IgD-negative memory B cell (primary cell): Measurements from ENCODE around the gene KLF3. TPM values are rescaled to one million over a fixed set of nuclear protein-coding genes. Genes with fewer than 3 reads are reported as not detected.
A peak's percentile ranks its signal among the peaks of the same experiment; 100 is the strongest.

Experiments used
- H3K27ac Mint-ChIP-seq, 3 donors: one replicate each; pipeline ENCODE4 v1.8.0; 2020 to 2022; ENCODE audit warnings: mild to moderate bottlenecking in 3 of 3, mixed read lengths in 3 of 3, moderate library complexity in 1 of 3
- H3K27me3 Mint-ChIP-seq: one replicate; pipeline ENCODE4 v1.8.0; 2021; ENCODE audit warnings: mixed read lengths
- H3K36me3 Mint-ChIP-seq: one replicate; pipeline ENCODE4 v1.8.0; 2020; ENCODE audit warnings: mild to moderate bottlenecking, mixed read lengths
- H3K4me1 Mint-ChIP-seq, 3 donors: one replicate each; pipeline ENCODE4 v1.8.0; 2020 to 2022; ENCODE audit warnings: mixed read lengths in 3 of 3, mild to moderate bottlenecking in 1 of 3
- H3K4me3 Mint-ChIP-seq, 4 donors: one replicate each; pipeline ENCODE4 v1.8.0; 2020 to 2022; ENCODE audit warnings: mild to moderate bottlenecking in 4 of 4, mixed read lengths in 4 of 4, moderate library complexity in 3 of 4
- H3K9me3 Mint-ChIP-seq, 3 donors: one replicate each; pipeline ENCODE4 v1.8.0; 2020 to 2021; ENCODE audit warnings: mixed read lengths in 3 of 3, mild to moderate bottlenecking in 1 of 3
- polyA plus RNA-seq: library from polyadenylated mRNA; unstranded; fragments of 300-500 nt; fragmentation: Illumina TruSeq; gene quantifications from one replicate; pipeline ENCODE4 v1.2.3, GENCODE V29; 2021

The KLF3 gene
- polyA plus RNA-seq, 1 donor from 2014 or later = 25.1 TPM

DNA sequence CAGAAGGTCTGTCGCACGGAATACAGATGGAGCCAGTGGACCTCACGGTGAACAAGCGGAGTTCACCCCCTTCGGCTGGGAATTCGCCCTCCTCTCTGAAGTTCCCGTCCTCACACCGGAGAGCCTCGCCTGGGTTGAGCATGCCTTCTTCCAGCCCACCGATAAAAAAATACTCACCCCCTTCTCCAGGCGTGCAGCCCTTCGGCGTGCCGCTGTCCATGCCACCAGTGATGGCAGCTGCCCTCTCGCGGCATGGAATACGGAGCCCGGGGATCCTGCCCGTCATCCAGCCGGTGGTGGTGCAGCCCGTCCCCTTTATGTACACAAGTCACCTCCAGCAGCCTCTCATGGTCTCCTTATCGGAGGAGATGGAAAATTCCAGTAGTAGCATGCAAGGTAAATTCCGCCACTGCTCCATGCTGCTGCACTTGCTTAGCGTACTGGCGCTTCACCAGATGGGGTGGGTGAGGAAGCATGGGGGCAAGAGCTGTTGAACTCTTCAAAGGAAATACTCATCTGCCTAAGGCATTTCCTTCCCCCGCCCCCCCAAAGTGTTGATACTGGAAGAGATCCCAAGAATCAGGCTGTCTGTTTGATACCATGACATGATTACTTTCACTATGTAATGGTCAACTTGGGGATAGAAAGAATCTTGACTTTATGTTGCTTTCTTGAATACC is 24.8 kb downstream of the KLF3 start:
- Mint-ChIP-seq H3K27ac (no peak overlapping the region), H3K27me3 (no peaks in the 10 kb centered on the region), H3K4me3 (no peak overlapping the region), H3K4me1 (peaks cover 2 to 6% (median 4%) of the 10 kb centered on the region in 3 donors), H3K9me3 (no peaks in the 10 kb centered on the region), H3K36me3 (peaks cover 19% of the 10 kb centered on the region)

DNA sequence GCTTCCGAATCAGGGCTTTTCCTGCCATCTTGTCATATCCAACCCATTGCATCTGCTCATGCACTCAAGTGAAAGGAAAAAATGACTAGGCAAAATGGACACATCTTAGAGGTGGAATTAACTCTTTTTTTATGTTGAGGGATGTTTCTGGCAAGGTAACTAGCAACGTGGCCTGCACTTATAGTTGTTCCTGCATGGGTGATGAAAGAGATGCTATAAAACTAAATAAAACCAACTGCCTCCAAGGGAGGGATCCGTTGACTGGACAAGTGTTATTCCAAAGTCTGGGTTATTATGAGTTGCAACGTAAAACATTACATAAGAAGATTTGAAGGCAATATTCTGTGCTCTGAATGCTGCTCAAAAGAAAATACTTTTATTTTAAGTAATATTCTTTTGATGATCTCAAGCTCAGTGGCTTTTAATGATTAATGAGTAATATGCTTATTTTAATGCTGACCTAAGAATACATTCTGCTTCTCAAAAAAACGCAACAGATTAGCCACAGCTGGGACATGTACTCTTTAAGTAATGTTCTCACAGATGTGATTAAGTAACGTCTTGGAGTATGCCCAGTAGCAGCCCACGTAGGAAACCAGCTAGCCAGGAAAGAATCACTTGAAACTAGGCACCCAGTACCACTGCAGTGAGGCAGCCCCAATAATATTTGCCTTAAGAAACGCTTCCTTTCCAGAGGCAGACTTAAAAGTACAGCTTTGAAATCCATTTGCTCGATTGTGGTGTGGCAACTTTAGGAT is 27.4 kb downstream of the KLF3 start:
- Mint-ChIP-seq H3K36me3 (peaks cover 30% of the 10 kb centered on the region), H3K4me3 (no peak overlapping the region), H3K27ac (no peak overlapping the region)

DNA sequence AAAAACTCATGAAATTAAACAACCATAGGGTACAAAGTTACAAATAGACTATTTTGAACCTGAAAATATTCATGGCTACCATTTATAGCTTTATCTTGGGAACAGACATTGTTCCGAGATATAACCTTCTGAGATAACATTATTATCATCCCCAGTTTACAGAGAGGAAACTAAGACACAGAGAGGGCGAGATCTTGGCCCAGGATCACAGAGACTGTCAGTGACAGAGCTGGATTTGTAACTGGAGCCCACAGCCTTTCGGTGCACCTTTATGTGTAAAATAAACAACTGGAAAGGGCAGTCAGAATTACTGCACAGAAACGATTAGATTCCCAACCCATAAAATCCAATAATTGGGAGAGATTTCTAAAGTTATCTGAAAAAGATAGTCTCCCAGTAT is 28.4 kb downstream of the KLF3 start:
- no peaks in the 10 kb centered on the region for H3K4me1 Mint-ChIP-seq
- no peaks in the 10 kb centered on the region for H3K27me3 Mint-ChIP-seq
- H3K36me3 Mint-ChIP-seq = peaks cover 28% of the 10 kb centered on the region
- H3K4me3 Mint-ChIP-seq = no peak overlapping the region
- no peak overlapping the region for H3K27ac Mint-ChIP-seq
- no peaks in the 10 kb centered on the region for H3K9me3 Mint-ChIP-seq

More for the DNA sequence above, 27.4 kb downstream of the KLF3 start:
- no peaks in the 10 kb centered on the region for H3K27me3 Mint-ChIP-seq
- H3K9me3 Mint-ChIP-seq = no peaks in the 10 kb centered on the region
- peaks cover 0 to 2% (median 0%) of the 10 kb centered on the region in 3 donors for H3K4me1 Mint-ChIP-seq

DNA sequence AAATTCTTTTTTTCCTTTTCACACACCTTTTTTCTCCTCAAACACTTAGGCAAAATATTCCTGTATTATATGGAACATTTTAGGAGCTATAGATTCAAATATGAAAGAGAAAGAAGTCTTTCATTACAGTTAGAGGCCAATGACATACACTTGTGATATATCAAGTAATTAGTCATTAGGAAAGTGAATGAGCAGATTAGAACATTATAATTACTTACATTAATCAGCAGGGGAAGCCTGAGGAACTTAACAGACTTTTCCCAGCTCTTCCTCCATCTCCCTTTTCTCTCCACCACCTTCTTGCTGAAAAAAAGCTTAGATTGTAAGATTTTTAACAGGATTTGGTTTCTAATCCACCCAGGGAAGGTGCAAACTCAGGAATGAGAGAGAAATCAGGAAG is 29.6 kb downstream of the KLF3 start:
- H3K4me3 Mint-ChIP-seq = no peak overlapping the region
- no peaks in the 10 kb centered on the region for H3K4me1 Mint-ChIP-seq
- peaks cover 31% of the 10 kb centered on the region for H3K36me3 Mint-ChIP-seq
- peak overlapping the region in 1 of 3 donors; percentile 43 for H3K27ac Mint-ChIP-seq
- H3K27me3 Mint-ChIP-seq = no peaks in the 10 kb centered on the region
- no peaks in the 10 kb centered on the region for H3K9me3 Mint-ChIP-seq

DNA sequence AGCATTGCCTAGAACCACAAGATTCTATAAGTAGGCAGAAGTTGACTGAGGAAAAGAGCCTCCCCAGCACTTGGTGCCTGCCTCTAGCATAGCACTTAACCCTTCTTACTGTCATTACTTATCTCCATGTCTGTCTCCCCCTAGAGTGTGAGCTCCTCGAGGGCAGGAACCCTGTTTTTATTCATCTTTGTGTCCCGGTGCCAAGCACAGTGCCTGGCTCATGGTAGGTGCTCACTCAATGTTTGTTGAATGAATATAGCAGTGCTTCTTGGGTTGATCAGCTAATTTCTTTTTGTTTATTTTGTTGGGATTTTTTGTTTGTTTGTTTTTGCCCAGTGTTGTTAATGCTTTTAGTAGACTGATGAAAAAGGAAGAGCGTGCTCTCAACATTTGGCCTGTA is 30.3 kb downstream of the KLF3 start:
- H3K4me1 Mint-ChIP-seq = no peaks in the 10 kb centered on the region
- peaks cover 31% of the 10 kb centered on the region for H3K36me3 Mint-ChIP-seq
- H3K9me3 Mint-ChIP-seq = no peaks in the 10 kb centered on the region
- H3K27ac Mint-ChIP-seq = peak overlapping the region in 2 of 3 donors; percentile 11 to 75
- no peak overlapping the region for H3K4me3 Mint-ChIP-seq
- no peaks in the 10 kb centered on the region for H3K27me3 Mint-ChIP-seq

DNA sequence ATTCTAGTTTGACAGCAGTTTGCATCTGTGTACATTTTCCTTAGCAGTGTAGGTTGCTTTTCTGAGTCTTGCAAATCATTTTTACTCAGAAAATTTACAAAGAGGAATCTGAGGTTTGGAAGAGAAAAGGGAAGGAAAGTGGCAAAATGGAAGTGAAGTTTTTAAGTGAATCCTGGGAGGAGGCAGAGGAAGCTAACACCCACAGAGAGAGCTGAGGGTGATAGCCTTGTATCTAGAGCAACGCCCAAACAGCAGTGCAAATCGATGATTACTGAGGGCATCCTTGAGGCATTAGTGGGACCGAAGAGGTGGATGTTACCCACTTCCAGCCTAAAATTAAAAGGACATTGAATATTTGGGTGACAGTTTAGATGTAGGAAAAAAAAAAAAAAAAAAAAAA is 31.8 kb downstream of the KLF3 start:
- H3K9me3 Mint-ChIP-seq = no peaks in the 10 kb centered on the region
- no peaks in the 10 kb centered on the region for H3K4me1 Mint-ChIP-seq
- no peaks in the 10 kb centered on the region for H3K27me3 Mint-ChIP-seq
- peaks cover 23% of the 10 kb centered on the region for H3K36me3 Mint-ChIP-seq
- H3K4me3 Mint-ChIP-seq = no peak overlapping the region
- H3K27ac Mint-ChIP-seq = peak overlapping the region in 1 of 3 donors; percentile 60

DNA sequence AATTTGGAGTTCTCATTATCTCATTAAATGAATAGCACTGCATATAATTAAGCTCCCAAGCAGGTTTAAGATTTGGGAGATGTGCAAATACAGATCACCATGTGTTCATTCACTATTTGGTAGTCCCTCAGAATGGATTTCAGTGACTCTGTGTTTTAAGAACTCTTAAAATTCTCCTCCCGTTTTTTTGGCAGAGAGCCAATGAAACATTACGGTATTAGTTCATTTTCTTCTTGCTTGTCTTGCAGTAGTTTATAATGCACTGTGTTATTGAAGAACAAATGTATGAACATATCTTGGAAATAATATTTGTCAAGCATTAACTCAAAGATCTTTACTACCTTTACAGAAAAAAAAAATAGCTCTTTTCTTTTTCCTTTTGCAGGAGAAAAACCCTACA is 32.7 kb downstream of the KLF3 start:
- Mint-ChIP-seq H3K27me3 (no peaks in the 10 kb centered on the region), H3K4me3 (no peak overlapping the region), H3K9me3 (no peaks in the 10 kb centered on the region), H3K4me1 (no peaks in the 10 kb centered on the region), H3K27ac (no peak overlapping the region), H3K36me3 (peaks cover 23% of the 10 kb centered on the region)

DNA sequence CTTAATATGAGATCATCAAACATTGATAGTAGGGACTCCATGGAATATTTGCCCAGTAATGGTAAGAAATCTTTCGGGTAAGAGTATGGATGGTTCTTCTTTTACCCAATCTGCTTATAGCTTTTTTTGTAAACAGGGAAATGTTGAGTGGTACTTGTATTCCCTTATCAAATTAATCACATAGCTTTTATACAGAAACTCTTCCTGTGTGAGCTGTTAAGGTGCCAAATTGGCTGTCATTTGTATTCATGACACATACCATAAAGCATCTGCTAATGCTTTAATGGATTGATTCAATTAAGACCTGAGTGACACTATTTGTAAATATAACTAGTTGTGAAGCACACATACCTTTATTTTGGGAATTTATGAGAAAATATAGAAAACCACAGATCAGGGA is 34.2 kb downstream of the KLF3 start:
- Mint-ChIP-seq H3K36me3 (peaks cover 23% of the 10 kb centered on the region), H3K27ac (no peak overlapping the region), H3K4me1 (peaks cover 0 to 1% (median 0%) of the 10 kb centered on the region in 3 donors), H3K9me3 (no peaks in the 10 kb centered on the region), H3K27me3 (no peaks in the 10 kb centered on the region), H3K4me3 (no peak overlapping the region)

DNA sequence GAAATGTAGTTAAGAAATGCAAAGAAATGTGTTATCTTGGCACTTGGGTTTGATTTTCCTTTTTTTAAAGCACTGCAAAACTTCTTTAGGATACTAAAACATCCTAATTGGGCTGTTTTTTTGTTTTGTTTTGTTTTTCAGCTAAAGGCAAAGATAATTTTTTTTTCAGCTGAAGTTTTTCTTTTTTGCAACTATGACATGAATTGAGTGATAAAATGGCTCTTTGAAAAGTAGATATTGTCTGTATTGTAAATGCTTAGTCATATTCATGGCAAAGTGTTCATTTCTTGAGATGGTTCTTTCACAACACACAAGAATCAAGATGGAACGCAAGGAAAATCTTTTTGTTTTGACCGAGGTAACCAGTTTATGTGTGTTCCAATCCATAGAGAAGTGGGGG is 35.1 kb downstream of the KLF3 start:
- H3K9me3 Mint-ChIP-seq = no peaks in the 10 kb centered on the region
- H3K4me1 Mint-ChIP-seq = peaks cover 4 to 11% (median 5%) of the 10 kb centered on the region in 3 donors
- peaks cover 20% of the 10 kb centered on the region for H3K36me3 Mint-ChIP-seq
- H3K4me3 Mint-ChIP-seq = no peak overlapping the region
- no peak overlapping the region for H3K27ac Mint-ChIP-seq
- peaks cover 5% of the 10 kb centered on the region for H3K27me3 Mint-ChIP-seq

DNA sequence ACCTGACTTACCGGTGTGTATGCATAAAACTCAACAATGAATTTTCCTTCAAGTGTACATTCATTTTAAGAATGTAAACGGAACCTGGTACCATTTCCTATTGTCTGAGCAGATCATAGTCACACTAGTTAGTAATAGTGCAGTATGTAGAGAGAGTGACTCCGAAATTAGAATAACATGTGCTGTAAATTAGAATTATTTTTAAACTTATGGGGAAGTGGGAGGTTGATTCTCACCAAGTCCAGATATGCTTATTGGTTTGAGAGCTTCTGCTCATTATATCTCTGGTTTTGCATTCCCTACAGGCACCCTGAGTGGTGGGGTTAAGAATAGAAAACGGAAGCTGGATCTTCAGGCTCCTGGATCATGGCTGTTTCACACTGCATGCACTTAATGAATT is 39.6 kb downstream of the KLF3 start:
- H3K27me3 Mint-ChIP-seq = peaks cover 6% of the 10 kb centered on the region
- H3K27ac Mint-ChIP-seq = no peak overlapping the region
- H3K4me1 Mint-ChIP-seq = peaks cover 8 to 20% (median 10%) of the 10 kb centered on the region in 3 donors
- no peak overlapping the region for H3K4me3 Mint-ChIP-seq
- H3K36me3 Mint-ChIP-seq = no peaks in the 10 kb centered on the region
- H3K9me3 Mint-ChIP-seq = no peaks in the 10 kb centered on the region

DNA sequence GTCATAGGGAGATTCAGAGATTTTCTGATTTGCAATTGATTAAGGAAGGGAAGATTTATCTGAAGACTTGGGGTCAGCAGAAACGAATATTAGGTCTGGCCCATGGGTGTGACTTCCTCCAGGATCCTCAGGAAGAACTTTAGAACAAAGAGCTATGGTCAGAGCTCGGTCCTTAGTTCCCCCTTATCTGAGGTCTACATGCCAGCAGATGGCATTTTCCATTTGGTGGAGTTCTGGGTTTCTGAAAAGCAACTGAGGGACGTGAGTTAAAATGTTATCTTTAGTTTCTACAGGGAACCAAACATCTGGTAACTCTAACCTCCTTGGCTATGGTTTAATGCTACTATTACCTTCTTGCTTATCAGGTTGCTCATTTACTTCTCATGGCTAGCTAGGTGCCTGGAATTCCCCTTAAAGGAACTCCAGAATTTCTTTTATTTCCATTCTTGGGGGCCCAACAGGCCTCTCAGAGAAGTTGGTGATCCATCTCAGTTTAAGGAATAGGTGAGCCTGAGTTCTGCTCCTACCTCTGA is 40.7 kb downstream of the KLF3 start:
- Mint-ChIP-seq H3K27ac (no peak overlapping the region), H3K4me1 (peaks cover 8 to 20% (median 10%) of the 10 kb centered on the region in 3 donors), H3K4me3 (peak overlapping the region in 1 of 4 donors; percentile 59), H3K36me3 (no peaks in the 10 kb centered on the region), H3K27me3 (peaks cover 9% of the 10 kb centered on the region), H3K9me3 (no peaks in the 10 kb centered on the region)

DNA sequence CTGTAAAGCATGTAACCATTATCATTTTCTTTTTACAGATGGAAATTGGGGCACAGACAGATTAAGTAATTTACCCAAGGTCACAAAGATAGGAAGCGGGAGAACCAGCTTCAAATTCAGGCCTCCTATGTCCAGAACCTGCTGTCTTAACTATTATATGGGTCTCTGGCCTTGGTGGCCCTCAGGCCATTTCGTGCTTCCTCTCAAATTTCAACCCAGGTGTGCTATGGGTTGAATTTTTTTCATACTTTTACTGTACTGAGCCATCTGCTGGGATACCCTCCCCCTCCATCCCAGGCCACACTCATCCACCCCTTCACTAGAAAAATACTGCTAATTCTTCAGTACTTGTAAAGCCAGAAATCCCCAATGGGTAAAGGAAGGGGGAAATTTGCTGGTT is 42.3 kb downstream of the KLF3 start:
- peaks cover 8 to 20% (median 17%) of the 10 kb centered on the region in 3 donors for H3K4me1 Mint-ChIP-seq
- H3K36me3 Mint-ChIP-seq = no peaks in the 10 kb centered on the region
- no peaks in the 10 kb centered on the region for H3K9me3 Mint-ChIP-seq
- H3K27ac Mint-ChIP-seq = peak overlapping the region in 1 of 3 donors; percentile 67
- H3K27me3 Mint-ChIP-seq = peaks cover 9% of the 10 kb centered on the region
- H3K4me3 Mint-ChIP-seq = no peak overlapping the region

DNA sequence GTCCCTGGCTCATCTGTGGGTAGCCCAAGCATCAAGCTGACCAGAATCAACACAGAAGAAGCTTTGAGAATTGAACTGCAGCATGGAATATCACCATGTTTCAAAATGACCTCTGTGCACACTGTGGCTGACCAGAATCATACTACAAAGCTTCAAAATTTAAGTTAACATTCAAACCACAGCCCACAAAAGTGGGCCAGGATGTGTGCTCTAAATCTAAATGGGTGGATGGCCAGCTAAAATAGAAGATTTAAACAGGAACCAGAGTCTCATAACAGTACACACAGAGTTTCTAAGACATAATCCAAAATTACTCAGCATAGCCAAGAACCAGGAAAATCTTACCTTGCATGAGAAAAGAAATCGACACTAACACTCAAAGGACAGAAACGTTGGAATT is 46.1 kb downstream of the KLF3 start:
- no peak overlapping the region for H3K27ac Mint-ChIP-seq
- peaks cover 3 to 13% (median 8%) of the 10 kb centered on the region in 3 donors for H3K4me1 Mint-ChIP-seq
- H3K4me3 Mint-ChIP-seq = no peak overlapping the region
- peaks cover 6% of the 10 kb centered on the region for H3K36me3 Mint-ChIP-seq
- peaks cover 4% of the 10 kb centered on the region for H3K27me3 Mint-ChIP-seq
- H3K9me3 Mint-ChIP-seq = peaks cover 2 to 9% (median 4%) of the 10 kb centered on the region in 3 donors

DNA sequence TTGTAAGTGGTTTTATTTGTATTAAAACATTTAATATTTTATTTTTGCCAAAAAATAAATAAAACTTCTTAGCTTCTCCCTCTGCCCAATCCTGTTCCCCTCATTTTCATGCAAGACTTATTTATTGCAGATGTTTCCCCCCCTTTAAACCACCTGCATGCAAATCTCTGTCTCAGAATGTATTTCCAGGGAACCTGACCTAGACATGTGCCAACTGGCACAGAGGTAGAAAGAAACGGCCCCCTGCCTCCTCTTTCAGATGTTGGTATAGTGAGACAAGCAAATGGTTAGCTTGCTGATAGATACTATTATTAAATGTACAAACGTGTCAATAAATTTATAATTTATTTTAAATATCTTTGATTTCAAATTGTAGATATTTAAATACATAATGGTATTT is 47.1 kb downstream of the KLF3 start:
- Mint-ChIP-seq H3K4me3 (peak overlapping the region in 1 of 4 donors; percentile 35), H3K4me1 (peaks cover 2 to 13% (median 5%) of the 10 kb centered on the region in 3 donors)

DNA sequence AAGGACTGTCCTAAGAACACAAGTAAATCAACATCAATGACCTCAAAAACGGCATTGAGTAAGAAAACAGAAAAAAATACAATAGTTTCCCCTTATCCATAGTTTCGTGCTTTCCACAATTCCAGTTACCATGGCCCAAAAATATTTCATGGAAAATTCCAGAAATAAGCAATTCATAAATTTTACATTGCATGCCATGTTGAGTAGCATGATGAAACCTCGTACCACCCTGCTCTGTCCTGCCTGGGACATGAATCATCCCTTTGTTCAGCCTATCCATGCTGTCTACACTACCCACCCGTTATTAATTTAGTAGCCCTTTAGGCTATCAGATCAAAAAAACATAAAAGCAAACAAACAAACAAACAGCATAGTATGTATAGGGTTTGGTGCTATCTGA is 51.1 kb downstream of the KLF3 start:
- H3K4me3 Mint-ChIP-seq = no peak overlapping the region
- no peak overlapping the region for H3K27ac Mint-ChIP-seq
- H3K4me1 Mint-ChIP-seq = peaks cover 0 to 8% (median 1%) of the 10 kb centered on the region in 3 donors
- H3K36me3 Mint-ChIP-seq = peaks cover 6% of the 10 kb centered on the region
- H3K9me3 Mint-ChIP-seq = peaks cover 2 to 9% (median 4%) of the 10 kb centered on the region in 3 donors
- no peaks in the 10 kb centered on the region for H3K27me3 Mint-ChIP-seq

More for the DNA sequence above, 47.1 kb downstream of the KLF3 start:
- Mint-ChIP-seq H3K36me3 (peaks cover 6% of the 10 kb centered on the region), H3K9me3 (peaks cover 2 to 9% (median 4%) of the 10 kb centered on the region in 3 donors), H3K27ac (no peak overlapping the region), H3K27me3 (peaks cover 4% of the 10 kb centered on the region)
